Skeletal muscle tissue (tissue), 4 donors: ENCODE results near the gene COIL. TPM values are rescaled to one million over a fixed set of nuclear protein-coding genes. Genes with fewer than 3 reads are reported as not detected.

Source experiments
- H3K27ac ChIP-seq: one replicate; pipeline ENCODE4 v1.7.0; 2013; ENCODE audit warnings: mild to moderate bottlenecking, low read depth, low read length, inconsistent platforms
- H3K27me3 ChIP-seq, 3 donors: one replicate each; pipeline ENCODE4 v1.7.0; 2013; ENCODE audit warnings: low read length in 3 of 3; ENCODE audit not compliant: control insufficient read depth in 3 of 3, insufficient read depth in 3 of 3
- H3K36me3 ChIP-seq, 3 donors: one replicate each; pipeline ENCODE4 v1.7.0; 2013; ENCODE audit warnings: low read length in 3 of 3; ENCODE audit not compliant: control insufficient read depth in 3 of 3, insufficient read depth in 3 of 3
- H3K4me1 ChIP-seq, 3 donors: one replicate each; pipeline ENCODE4 v1.7.0; 2013; ENCODE audit warnings: low read length in 3 of 3, mild to moderate bottlenecking in 3 of 3; ENCODE audit not compliant: control insufficient read depth in 3 of 3, insufficient read depth in 3 of 3
- H3K4me3 ChIP-seq, 3 donors: one replicate each; pipeline ENCODE4 v1.7.0; 2013; ENCODE audit warnings: low read length in 3 of 3
- H3K9ac ChIP-seq, 3 donors: one replicate each; pipeline ENCODE4 v1.7.0; 2013; ENCODE audit warnings: low read length in 3 of 3, mild to moderate bottlenecking in 3 of 3, moderate library complexity in 2 of 3, low read depth in 1 of 3
- H3K9me3 ChIP-seq, 3 donors: one replicate each; pipeline ENCODE4 v1.7.0; 2013; ENCODE audit warnings: low read length in 3 of 3; ENCODE audit not compliant: control insufficient read depth in 3 of 3
- total RNA-seq: library from RNA; depleted of rRNA; stranded (reverse); fragments of >200 nt; gene quantifications from one replicate; pipeline ENCODE4 v1.2.3, GENCODE V29; 2014
- donor health status: Osteomylitis.

Gene COIL
- total RNA-seq, 1 donor from 2014 or later = 14.6 TPM

- Histone ChIP-seq H3K4me1 (peaks cover 6 to 13% (median 12%) of the 10 kb centered on the region in 3 donors), H3K4me3 (peak overlapping the region in 2 of 3 donors; percentile 86 to 91), H3K36me3 (peaks cover 5 to 10% (median 7%) of the 10 kb centered on the region in 3 donors), H3K9ac (no peak overlapping the region), H3K27ac (no peak overlapping the region), H3K9me3 (no peaks in the 10 kb centered on the region), H3K27me3 (no peaks in the 10 kb centered on the region)
Observed at GRCh38 chr17:56979091-56979480, 18.2 kb upstream of the COIL start.

GRCh38 chr17:56978441-56979090, 17.7 kb upstream of the COIL start:
- no peaks in the 10 kb centered on the region for H3K27me3 ChIP-seq
- peaks cover 6 to 13% (median 12%) of the 10 kb centered on the region in 3 donors for H3K4me1 ChIP-seq
- H3K27ac ChIP-seq = no peak overlapping the region
- H3K9ac ChIP-seq = peak overlapping the region; percentile 9 to 71 (median 61)
- peak overlapping the region; percentile 83 to 91 (median 86) for H3K4me3 ChIP-seq
- peaks cover 5 to 10% (median 7%) of the 10 kb centered on the region in 3 donors for H3K36me3 ChIP-seq
- H3K9me3 ChIP-seq = no peaks in the 10 kb centered on the region

- peak within 1 kb of the TSS; percentile 59 to 72 (median 61) for H3K9ac ChIP-seq
- H3K27me3 ChIP-seq = no peaks in the 10 kb centered on the region
- peaks cover 6 to 13% (median 12%) of the 10 kb centered on the region in 3 donors for H3K4me1 ChIP-seq
- no peaks in the 10 kb centered on the region for H3K9me3 ChIP-seq
- no peak within 1 kb of the TSS for H3K27ac ChIP-seq
- H3K36me3 ChIP-seq = peaks cover 5 to 7% (median 7%) of the 10 kb centered on the region in 3 donors
- peak within 1 kb of the TSS; percentile 83 to 92 (median 86) for H3K4me3 ChIP-seq
Observed at GRCh38 chr17:56977673-56978395, 17.0 kb upstream of the COIL start, which contains the start of gene SCPEP1. SCPEP1 (plus strand) TSS chr17:56978131; CDS start chr17:56978160, 29 bp downstream.

- no peak overlapping the region for H3K27ac ChIP-seq
- H3K36me3 ChIP-seq = peaks cover 5 to 7% (median 7%) of the 10 kb centered on the region in 3 donors
- H3K9me3 ChIP-seq = no peaks in the 10 kb centered on the region
- no peaks in the 10 kb centered on the region for H3K27me3 ChIP-seq
- peak overlapping the region; percentile 83 to 92 (median 86) for H3K4me3 ChIP-seq
- H3K9ac ChIP-seq = peak overlapping the region in 1 of 3 donors; percentile 59
- peaks cover 6 to 13% (median 12%) of the 10 kb centered on the region in 3 donors for H3K4me1 ChIP-seq
Observed at GRCh38 chr17:56976941-56977608, 16.2 kb upstream of the COIL start.

- Histone ChIP-seq H3K27ac (no peak overlapping the region), H3K36me3 (no peaks in the 10 kb centered on the region)
Observed at GRCh38 chr17:56975656-56976055, 14.8 kb upstream of the COIL start.

GRCh38 chr17:56974055-56974454, 13.2 kb upstream of the COIL start:
- H3K4me3 ChIP-seq = no peak overlapping the region
- H3K27ac ChIP-seq = no peak overlapping the region
- H3K4me1 ChIP-seq = peaks cover 6 to 12% (median 11%) of the 10 kb centered on the region in 3 donors
- no peaks in the 10 kb centered on the region for H3K36me3 ChIP-seq
- no peak overlapping the region for H3K9ac ChIP-seq
- H3K27me3 ChIP-seq = no peaks in the 10 kb centered on the region
- no peaks in the 10 kb centered on the region for H3K9me3 ChIP-seq

More at GRCh38 chr17:56975656-56976055, 14.8 kb upstream of the COIL start:
- Histone ChIP-seq H3K4me3 (no peak overlapping the region), H3K9me3 (no peaks in the 10 kb centered on the region), H3K9ac (no peak overlapping the region), H3K4me1 (peaks cover 6 to 13% (median 12%) of the 10 kb centered on the region in 3 donors), H3K27me3 (no peaks in the 10 kb centered on the region)

GRCh38 chr17:56973520-56973919, 12.7 kb upstream of the COIL start:
- Histone ChIP-seq H3K9me3 (no peaks in the 10 kb centered on the region), H3K4me3 (no peak overlapping the region), H3K27ac (no peak overlapping the region), H3K27me3 (no peaks in the 10 kb centered on the region), H3K9ac (no peak overlapping the region), H3K36me3 (no peaks in the 10 kb centered on the region), H3K4me1 (peaks cover 5 to 7% (median 6%) of the 10 kb centered on the region in 3 donors)

- Histone ChIP-seq H3K27me3 (no peaks in the 10 kb centered on the region), H3K9ac (no peak overlapping the region), H3K9me3 (no peaks in the 10 kb centered on the region), H3K27ac (no peak overlapping the region), H3K4me3 (no peak overlapping the region), H3K36me3 (no peaks in the 10 kb centered on the region), H3K4me1 (peaks cover 0 to 3% (median 2%) of the 10 kb centered on the region in 3 donors)
Observed at GRCh38 chr17:56972111-56972730, 11.4 kb upstream of the COIL start.

- H3K27ac ChIP-seq = no peak overlapping the region
- no peak overlapping the region for H3K4me3 ChIP-seq
- H3K36me3 ChIP-seq = no peaks in the 10 kb centered on the region
- H3K9ac ChIP-seq = no peak overlapping the region
- no peaks in the 10 kb centered on the region for H3K9me3 ChIP-seq
- H3K4me1 ChIP-seq = no peaks in the 10 kb centered on the region
- H3K27me3 ChIP-seq = no peaks in the 10 kb centered on the region
Observed at GRCh38 chr17:56970974-56971373, 10.1 kb upstream of the COIL start.
